ENCODE measurements around the gene INO80.
"Not testable (repeated sequence)": the region's sequence is repeated elsewhere in the genome, so short reads cannot be mapped to it uniquely, and the experiment has no call there.

INO80 gene

DNA sequence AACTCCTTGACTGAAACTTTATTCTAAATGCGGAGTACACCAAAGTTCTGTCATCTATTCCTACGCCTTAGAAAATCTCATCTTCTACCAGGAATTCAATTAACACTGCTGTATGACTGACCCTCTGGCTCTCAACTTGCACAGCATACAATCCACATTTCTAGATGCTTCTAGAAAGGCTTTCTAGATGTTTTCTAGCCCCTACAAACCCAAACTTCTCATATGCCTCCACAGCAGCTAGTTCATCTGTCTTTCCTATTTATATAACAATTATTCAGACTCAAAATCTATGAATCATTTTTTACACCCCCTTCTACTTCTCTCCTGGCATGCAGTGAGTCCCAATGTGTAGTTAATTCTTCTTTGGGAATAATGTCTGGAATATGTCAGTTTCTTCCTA lies 13.2 kb downstream of the INO80 start:
- TF ChIP-seq, protein P1, sequence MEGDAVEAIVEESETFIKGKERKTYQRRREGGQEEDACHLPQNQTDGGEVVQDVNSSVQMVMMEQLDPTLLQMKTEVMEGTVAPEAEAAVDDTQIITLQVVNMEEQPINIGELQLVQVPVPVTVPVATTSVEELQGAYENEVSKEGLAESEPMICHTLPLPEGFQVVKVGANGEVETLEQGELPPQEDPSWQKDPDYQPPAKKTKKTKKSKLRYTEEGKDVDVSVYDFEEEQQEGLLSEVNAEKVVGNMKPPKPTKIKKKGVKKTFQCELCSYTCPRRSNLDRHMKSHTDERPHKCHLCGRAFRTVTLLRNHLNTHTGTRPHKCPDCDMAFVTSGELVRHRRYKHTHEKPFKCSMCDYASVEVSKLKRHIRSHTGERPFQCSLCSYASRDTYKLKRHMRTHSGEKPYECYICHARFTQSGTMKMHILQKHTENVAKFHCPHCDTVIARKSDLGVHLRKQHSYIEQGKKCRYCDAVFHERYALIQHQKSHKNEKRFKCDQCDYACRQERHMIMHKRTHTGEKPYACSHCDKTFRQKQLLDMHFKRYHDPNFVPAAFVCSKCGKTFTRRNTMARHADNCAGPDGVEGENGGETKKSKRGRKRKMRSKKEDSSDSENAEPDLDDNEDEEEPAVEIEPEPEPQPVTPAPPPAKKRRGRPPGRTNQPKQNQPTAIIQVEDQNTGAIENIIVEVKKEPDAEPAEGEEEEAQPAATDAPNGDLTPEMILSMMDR (IDR thresholded peaks at IDR 0.05; ENCODE audit: control insufficient read depth, insufficient read depth, low read depth, low read length, missing control alignments), result no peak
- no peak for DNase-seq (ENCODE audit: low read depth)

DNA sequence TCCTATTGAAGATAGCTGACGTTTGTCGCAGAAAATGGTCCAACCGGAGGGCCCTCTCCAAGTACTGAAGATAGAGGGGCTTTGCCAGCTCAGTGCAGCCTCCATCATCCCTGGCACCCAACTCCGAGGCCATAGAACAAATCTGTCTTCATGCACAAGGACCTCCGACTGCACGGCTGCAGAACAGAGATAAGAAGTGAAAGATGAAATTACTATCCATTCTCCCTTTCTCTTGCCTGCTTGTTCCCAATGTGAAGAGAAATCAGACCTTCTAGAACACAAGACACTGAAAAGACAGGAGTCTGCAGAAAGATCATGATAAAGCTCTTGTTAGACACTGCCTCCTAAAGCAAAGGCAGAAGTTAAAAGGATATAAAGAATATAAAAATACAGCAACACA lies 19.9 kb downstream of the INO80 start:
- TF ChIP-seq, protein P1 (IDR thresholded peaks at IDR 0.05; ENCODE audit: control insufficient read depth, insufficient read depth, low read depth, low read length, missing control alignments), result no peak
- H3K4me3 ChIP-seq (ENCODE audit: control insufficient read depth, low read depth, low read length), result no peak overlapping the region
- DNase-seq (ENCODE audit: low read depth), result no peak

More for the DNA sequence above, 13.2 kb downstream of the INO80 start:
- H3K4me3 ChIP-seq (ENCODE audit: control insufficient read depth, low read depth, low read length), result no peak overlapping the region

DNA sequence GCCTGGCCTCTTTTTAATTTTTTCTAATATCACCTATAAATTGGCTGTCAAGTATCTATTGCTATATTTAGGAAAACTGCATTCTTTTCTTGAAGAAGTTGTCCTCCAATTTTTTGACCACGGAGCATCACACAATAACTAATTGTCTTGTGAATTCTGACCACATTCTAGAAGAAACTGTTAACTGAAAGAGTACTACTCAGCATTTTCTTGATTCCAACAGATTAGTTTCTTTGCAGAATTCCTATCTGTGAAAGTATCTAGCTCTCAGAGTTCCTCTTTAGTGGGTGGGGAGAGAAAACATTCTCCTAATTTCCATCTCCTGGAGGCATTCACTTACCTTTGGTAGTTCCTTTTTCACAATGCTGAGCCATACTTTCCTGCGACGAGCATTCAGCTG lies 31.1 kb downstream of the INO80 start:
- no peak for DNase-seq (ENCODE audit: low read depth)
- TF ChIP-seq, protein P1 (IDR thresholded peaks at IDR 0.05; ENCODE audit: control insufficient read depth, insufficient read depth, low read depth, low read length, missing control alignments), result no peak
- H3K4me3 ChIP-seq (ENCODE audit: control insufficient read depth, low read depth, low read length), result no peak overlapping the region

- TF ChIP-seq, protein P1 (IDR thresholded peaks at IDR 0.05; ENCODE audit: control insufficient read depth, insufficient read depth, low read depth, low read length, missing control alignments), result no peak
These were observed 35.9 kb downstream of the INO80 start for GRCh38 chr15:41080144-41080543.

GRCh38 chr15:41079717-41080116 lies 36.4 kb downstream of the INO80 start:
- no peak overlapping the region for H3K4me3 ChIP-seq (ENCODE audit: control insufficient read depth, low read depth, low read length)
- no peak for DNase-seq (ENCODE audit: low read depth)
- TF ChIP-seq, protein P1 (IDR thresholded peaks at IDR 0.05; ENCODE audit: control insufficient read depth, insufficient read depth, low read depth, low read length, missing control alignments), result no peak

More at GRCh38 chr15:41080144-41080543, 35.9 kb downstream of the INO80 start:
- no peak for DNase-seq (ENCODE audit: low read depth)
- H3K4me3 ChIP-seq (ENCODE audit: control insufficient read depth, low read depth, low read length), result no peak overlapping the region

GRCh38 chr15:41078879-41079278 lies 37.2 kb downstream of the INO80 start:
- not testable (repeated sequence) for DNase-seq (ENCODE audit: low read depth); H3K4me3 ChIP-seq (ENCODE audit: control insufficient read depth, low read depth, low read length)

DNA sequence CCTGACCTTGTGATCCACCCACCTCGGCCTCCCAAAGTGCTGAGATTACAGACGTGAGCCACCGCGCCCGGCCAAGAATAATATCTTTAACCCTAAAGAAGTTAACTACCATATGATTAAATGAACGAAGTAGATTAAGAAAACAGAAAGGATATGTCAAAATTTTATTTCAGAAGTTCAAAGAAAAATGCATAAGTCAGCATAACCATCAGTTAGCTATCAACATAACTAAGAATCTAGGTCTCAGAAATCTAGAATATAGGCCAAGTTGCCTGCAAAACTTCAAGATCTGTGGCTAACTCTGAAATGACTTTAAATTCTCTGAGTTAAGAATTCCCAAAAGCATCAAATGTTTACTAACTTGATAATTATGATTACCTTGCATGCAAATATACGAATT lies 38.0 kb downstream of the INO80 start:
- TF ChIP-seq, protein P1 (IDR thresholded peaks at IDR 0.05; ENCODE audit: control insufficient read depth, insufficient read depth, low read depth, low read length, missing control alignments), result no peak
- DNase-seq (ENCODE audit: low read depth), result no peak
- no peak overlapping the region for H3K4me3 ChIP-seq (ENCODE audit: control insufficient read depth, low read depth, low read length)

Data from AG09309 (cell line).